Measurements from ENCODE around the gene FBXO21. TPM values are rescaled to one million over a fixed set of nuclear protein-coding genes. Genes with fewer than 3 reads are reported as not detected.

FBXO21 gene
- total and polyA plus RNA-seq, 2 of the 13 experiments (the other 11 are each of a cell fraction or from before 2014, with no cell fraction given) = 15.6 to 32.5 TPM

- TF ChIP-seq GMEB1 (CRISPR knock-in tag; IDR thresholded peaks at IDR 0.05; ENCODE audit: borderline replicate concordance) (0 out of 2 replicates have a peak, but pooled peaks have one; percentile 35), ZNF629 (CRISPR knock-in tag; conservative IDR thresholded peaks at IDR 0.05) (no peak), ZNF251 (CRISPR knock-in tag; IDR thresholded peaks at IDR 0.05) (no peak), KDM5B (CRISPR knock-in tag; IDR thresholded peaks at IDR 0.05; ENCODE audit: borderline replicate concordance) (peak; percentile 74), AKNA (CRISPR knock-in tag; IDR thresholded peaks at IDR 0.05; ENCODE audit: borderline replicate concordance) (no peak), FOXO4 (CRISPR knock-in tag; conservative IDR thresholded peaks at IDR 0.05) (no peak), ZNF710 (CRISPR knock-in tag; IDR thresholded peaks at IDR 0.05; ENCODE audit: borderline replicate concordance) (0 out of 2 replicates have a peak, but pooled peaks have one; percentile 53), ZNF281 (CRISPR knock-in tag; IDR thresholded peaks at IDR 0.05; ENCODE audit: borderline replicate concordance) (0 out of 2 replicates have a peak, but pooled peaks have one; percentile 16), ZNF792 (CRISPR knock-in tag; IDR thresholded peaks at IDR 0.05) (peak; percentile 57; the same call in 1 of the 2 replicates), CCAR2 (optimal IDR thresholded peaks at IDR 0.05; ENCODE audit: low read depth, low read length) (no peak), POLR2G (IDR thresholded peaks at IDR 0.05; ENCODE audit: low read depth, low read length) (peak; percentile 92), ZNF558 (CRISPR knock-in tag; IDR thresholded peaks at IDR 0.05; ENCODE audit: borderline replicate concordance) (peak; percentile 56; the same call in 1 of the 2 replicates), IRF9 (CRISPR knock-in tag; IDR thresholded peaks at IDR 0.05; ENCODE audit: borderline replicate concordance) (0 out of 2 replicates have a peak, but pooled peaks have one; percentile 47), SMC3 (IDR thresholded peaks at IDR 0.05; ENCODE audit: low read length) (no peak)
Observed at GRCh38 chr12:117190210-117190781, at the start of gene FBXO21 (continued).

Data from HepG2 (cell line).